ENCODE measurements around the gene PHYKPL. TPM values are rescaled to one million over a fixed set of nuclear protein-coding genes. Genes with fewer than 3 reads are reported as not detected.

PHYKPL gene
- total RNA-seq, 1 donor from 2014 or later: 11.8 TPM

- DNase-seq (ENCODE audit: low spot score): no peak
Observed at GRCh38 chr5:178191661-178192060, 40.9 kb downstream of the PHYKPL start.

GRCh38 chr5:178189433-178189832, 43.2 kb downstream of the PHYKPL start:
- no peak for DNase-seq (ENCODE audit: low spot score)

- no peak for DNase-seq (ENCODE audit: low spot score)
Observed at GRCh38 chr5:178187014-178187413, 45.6 kb downstream of the PHYKPL start, which contains the start of gene GMCL2. GMCL2 (minus strand) TSS chr5:178187371; CDS start chr5:178187299, 72 bp downstream.

- DNase-seq (ENCODE audit: low spot score): no peak
Observed at GRCh38 chr5:178186427-178186826, 46.2 kb downstream of the PHYKPL start.

- no peak for DNase-seq (ENCODE audit: low spot score)
Observed at GRCh38 chr5:178182158-178182876, 50.3 kb downstream of the PHYKPL start.

GRCh38 chr5:178180141-178180863, 52.3 kb downstream of the PHYKPL start:
- DNase-seq (ENCODE audit: low spot score): no peak

- no peak for DNase-seq (ENCODE audit: low spot score)
Observed at GRCh38 chr5:178177569-178177968, 55.0 kb downstream of the PHYKPL start.

- no peak for DNase-seq (ENCODE audit: low spot score)
Observed at GRCh38 chr5:178176791-178177190, 55.8 kb downstream of the PHYKPL start.

- DNase-seq (ENCODE audit: low spot score): peak; percentile 36
Observed at GRCh38 chr5:178174456-178174855, 58.1 kb downstream of the PHYKPL start.

GRCh38 chr5:178170455-178170854, 62.1 kb downstream of the PHYKPL start:
- DNase-seq (ENCODE audit: low spot score): no peak

- DNase-seq (ENCODE audit: low spot score): no peak
Observed at GRCh38 chr5:178165581-178165980, 67.0 kb downstream of the PHYKPL start.

- DNase-seq (ENCODE audit: low spot score): peak; percentile 68
Observed at GRCh38 chr5:178163772-178164735, 68.5 kb downstream of the PHYKPL start.

- no peak for DNase-seq (ENCODE audit: low spot score)
Observed at GRCh38 chr5:178162481-178162880, 70.1 kb downstream of the PHYKPL start.

- no peak for DNase-seq (ENCODE audit: low spot score)
Observed at GRCh38 chr5:178160176-178160575, 72.4 kb downstream of the PHYKPL start.

Other genes with a start within 250 kb of the PHYKPL start
- gene PROP1, start 236.6 kb downstream of the PHYKPL start, total RNA-seq (ENCODE audit: insufficient read depth, low replicate concordance): not detected
- gene N4BP3, start 119.3 kb downstream of the PHYKPL start, total RNA-seq (ENCODE audit: insufficient read depth, low replicate concordance): 1.7 TPM
- 15.6 TPM for gene RMND5B, start 101.8 kb downstream of the PHYKPL start, total RNA-seq (ENCODE audit: insufficient read depth, low replicate concordance)
- 38.8 TPM for gene NHP2, start 78.9 kb downstream of the PHYKPL start, total RNA-seq (ENCODE audit: insufficient read depth, low replicate concordance)
- gene GMCL2, start 45.4 kb downstream of the PHYKPL start, total RNA-seq (ENCODE audit: insufficient read depth, low replicate concordance): 4.1 TPM
- gene HNRNPAB, start 28.3 kb downstream of the PHYKPL start, total RNA-seq (ENCODE audit: insufficient read depth, low replicate concordance): 43.6 TPM